GM23248 (cell line): Measurements from ENCODE around the gene SRRM4.

ENCODE experiments used
- EZH2 ChIP-seq: fragments of 200-600 bp; sonication (generic); IDR thresholded peaks from 2 replicates; pipeline ENCODE4 v1.6.1; 2018; ENCODE audit warnings: antibody characterized with exemption, mild to moderate bottlenecking; ENCODE audit not compliant: insufficient read depth, poor library complexity, severe bottlenecking
- EZH2phosphoT487 ChIP-seq: fragments of 200-600 bp; sonication (generic); IDR thresholded peaks from 2 replicates; pipeline ENCODE4 v1.6.1; 2018; ENCODE audit warnings: antibody characterized with exemption, moderate library complexity, mild to moderate bottlenecking, low read depth; ENCODE audit not compliant: insufficient read depth

GRCh38 chr12:118982302-118982701 lies 961 bp downstream of the SRRM4 start:
- no peak for TF ChIP-seq EZH2
- no peak for TF ChIP-seq EZH2phosphoT487
